T-helper 2 cell treated with Interferon-gamma antibody and Interleukin-4, amounts not matched to agents 100 ng/mL and 5 ng/mL, for 36 hours (primary cell): Measurements from ENCODE around the gene CSF2. TPM values are rescaled to one million over a fixed set of nuclear protein-coding genes. Genes with fewer than 3 reads are reported as not detected.

Source experiments
- intact Hi-C: fragments of 100-400 bp; cut with micrococcal nuclease; formaldehyde crosslinking; loops from one replicate; pipeline ENCODE4 v1.15.1; 2023
- total RNA-seq: library from RNA; stranded (reverse); gene quantifications from 2 replicates; pipeline ENCODE4 v1.2.3, GENCODE V29; 2022

Gene CSF2
- total RNA-seq, 1 donor from 2014 or later: 54.1 TPM

DNA sequence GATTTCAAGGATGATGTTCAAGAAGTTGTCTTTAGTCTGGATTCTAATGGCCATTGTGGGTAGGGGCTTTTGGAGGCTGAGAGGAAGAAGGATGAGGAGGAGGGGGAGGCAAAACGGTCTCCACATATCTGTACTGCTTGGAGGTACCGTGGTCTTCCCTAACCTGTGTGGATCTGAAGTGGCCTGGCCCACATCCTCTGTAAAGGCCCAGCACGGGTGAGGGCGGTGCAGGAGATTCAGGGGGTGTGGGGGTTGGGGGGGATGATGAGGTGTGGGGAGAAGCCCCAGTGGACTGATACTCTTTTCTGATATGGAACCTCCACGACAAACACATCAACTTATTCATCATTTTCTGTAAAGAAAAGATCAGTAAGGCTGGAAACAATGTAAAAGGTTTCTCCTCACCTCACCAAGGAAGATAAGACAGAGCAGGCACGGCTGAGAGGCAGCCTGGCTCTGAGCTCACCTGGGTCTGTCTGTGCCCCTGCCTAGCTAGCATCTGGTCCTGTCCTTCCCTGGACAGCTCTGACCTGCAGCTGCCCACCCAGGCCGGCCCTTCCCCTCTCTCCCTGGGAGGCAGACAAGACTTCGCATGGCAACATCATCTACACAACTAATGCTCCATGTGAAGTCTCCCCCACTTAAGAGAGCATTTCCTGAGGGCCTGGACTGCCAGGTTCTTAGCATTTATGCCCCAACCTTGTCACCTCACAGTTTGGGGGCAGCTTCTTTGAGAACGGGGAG, 18.7 kb upstream of the CSF2 start:
- intact Hi-C loops: no loop called here

DNA sequence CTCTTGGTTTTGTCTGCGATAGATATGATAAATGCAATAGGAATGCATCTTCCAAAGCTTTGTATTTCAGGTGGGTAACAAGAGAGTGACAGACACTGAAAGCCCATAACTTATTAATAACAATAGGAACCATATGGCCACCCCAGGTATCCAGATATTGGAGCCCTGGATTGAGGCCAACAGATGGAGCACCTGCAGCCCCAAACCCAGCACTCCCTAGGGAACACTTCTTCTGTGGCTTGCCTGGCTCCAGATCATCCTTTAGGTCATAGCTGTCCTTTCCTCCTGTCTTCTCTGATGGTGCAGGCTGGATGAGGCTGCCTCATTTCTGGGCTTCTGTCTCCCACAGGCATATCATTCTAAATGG, 18.2 kb upstream of the CSF2 start:
- intact Hi-C loops: no loop called here

DNA sequence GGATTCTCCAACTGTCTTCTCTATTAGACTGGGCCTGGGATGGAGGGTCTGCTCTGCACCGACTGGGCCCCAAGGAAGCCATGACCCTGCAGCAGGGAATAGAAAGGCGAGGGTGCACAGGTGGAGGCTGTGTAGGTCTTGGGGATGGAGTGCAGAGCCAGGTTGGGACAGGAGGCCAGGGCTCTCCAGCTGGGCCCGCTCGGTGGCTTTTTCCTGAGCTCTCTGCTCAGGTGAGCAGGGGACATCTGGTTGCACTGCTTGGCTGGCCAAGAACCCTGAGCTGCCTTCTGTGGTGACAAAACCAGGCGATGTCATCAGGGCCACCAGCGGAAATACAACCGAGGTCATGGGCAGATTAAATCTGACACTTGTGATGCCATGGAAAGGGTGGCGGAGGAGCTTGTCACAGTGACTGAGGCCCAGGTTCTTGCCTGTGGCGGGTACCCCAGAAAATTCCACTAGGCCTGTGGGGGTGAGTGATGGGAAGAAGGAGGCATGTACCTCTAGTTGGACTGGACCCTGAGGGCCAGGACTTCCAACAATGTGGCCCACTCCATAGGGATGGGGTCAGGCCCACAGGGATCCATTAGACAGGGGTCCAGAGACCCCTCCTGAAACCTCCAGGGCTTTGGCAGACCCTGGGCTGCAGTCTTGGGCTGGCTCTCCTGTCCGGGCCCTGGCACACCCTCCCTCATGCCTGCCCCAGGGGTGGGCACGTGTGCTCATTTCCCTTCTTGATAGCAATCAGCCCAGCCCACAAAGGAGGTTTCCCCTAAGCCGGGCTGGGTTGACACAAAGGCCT, 17.6 kb upstream of the CSF2 start:
- intact Hi-C loops: loop anchor here (1.0 kb wide), 2 partner anchors 36 to 421 kb away; partner anchors contain the start of gene RAPGEF6

DNA sequence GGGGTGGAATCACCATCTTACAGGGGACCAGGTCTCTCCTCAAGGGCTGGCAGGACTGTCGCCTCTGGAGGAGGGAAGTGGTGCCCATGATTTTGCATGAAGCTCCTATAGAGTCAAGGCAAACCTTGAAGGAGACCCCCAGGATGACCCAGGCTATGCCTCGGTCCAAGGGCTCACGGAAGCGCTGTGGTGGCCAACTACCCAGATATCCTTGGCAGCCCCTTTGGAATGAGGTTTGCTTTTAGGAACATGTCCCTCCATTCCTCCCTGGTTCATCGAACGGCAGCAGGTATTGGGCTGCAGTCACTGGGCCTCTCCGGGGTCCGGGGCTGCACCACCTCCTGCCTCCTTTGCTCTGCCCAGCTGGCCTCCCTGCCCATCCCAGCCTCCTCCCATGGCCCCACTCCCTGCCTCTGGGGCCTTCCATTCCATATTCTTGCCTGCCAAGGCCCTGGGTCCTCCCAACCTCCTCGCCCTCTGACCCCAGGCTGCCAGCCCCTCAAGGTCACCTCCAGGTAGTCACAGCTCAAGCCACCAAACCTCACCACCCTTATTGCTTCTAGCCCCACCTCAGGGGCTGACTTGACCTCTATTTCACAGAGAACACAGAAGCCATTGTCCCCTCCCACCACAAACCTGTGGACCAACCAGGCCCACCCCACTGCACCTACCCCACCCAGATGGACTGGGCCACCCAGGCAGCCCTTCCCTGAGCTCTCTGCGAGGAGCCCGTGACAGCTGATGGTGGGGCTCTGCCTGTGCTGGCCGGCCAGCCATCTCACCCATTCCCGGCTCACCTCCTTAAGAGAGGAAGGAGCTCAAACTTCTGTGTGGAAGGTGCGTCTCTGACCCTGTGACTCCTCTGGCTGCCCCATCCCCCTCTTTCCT, 16.7 kb upstream of the CSF2 start:
- intact Hi-C loops: loop anchor here (1.0 kb wide), 2 partner anchors 37 to 422 kb away; partner anchors contain the start of gene RAPGEF6

DNA sequence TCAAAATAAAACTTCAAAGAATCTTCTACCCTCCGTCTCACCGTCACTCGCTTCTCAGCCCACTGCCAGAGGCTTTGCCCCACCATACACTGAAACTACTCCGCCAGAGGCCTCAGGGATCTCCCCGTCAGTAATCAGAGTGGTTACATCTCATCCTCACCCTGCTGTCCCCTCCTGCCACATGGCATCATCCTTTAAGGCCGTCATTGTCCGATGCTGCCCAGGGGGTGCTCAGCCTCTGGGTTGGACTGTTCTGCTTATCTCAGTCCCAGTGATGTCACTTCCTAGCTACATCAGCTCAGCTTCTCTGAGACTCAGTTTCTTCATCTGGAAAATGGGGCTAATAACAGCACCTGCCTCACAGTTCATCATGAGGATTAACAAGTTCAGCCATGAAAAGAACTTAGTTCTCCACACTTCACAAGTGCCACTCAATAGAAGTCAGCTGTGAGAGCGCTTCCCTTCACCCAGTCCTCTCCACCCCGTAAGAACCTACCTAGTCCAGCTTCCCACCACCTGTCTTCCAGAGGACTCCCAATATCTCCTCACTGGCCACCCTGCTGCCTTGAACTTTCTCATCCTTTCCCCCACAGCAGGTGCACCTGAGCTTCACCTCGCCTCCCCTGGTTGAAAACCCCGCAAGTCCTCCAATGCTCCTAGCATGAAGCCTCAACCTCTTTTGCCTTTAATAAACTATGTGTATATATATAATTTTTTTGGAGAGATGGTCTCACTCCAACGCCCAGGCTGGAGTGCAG, 15.9 kb upstream of the CSF2 start:
- intact Hi-C loops: no loop called here

DNA sequence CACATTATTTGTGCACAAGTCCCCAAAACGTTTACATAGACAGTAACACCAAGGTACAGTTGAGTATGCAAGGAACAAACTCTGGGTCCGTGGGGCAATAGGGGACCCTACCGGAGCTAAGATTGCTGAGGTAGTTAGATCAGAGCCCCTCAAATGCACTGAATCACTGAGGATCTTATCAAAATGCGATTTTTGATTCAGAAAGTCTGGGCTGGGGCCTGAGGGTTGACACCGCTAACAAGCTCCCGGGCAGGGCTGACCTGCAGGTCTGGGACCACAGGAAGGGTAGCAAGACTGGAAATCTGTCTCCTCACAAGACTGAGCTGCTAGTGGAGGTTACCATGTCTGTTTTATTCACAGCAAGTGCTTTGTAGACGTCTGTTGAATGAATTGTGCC, 14.9 kb upstream of the CSF2 start:
- intact Hi-C loops: no loop called here

DNA sequence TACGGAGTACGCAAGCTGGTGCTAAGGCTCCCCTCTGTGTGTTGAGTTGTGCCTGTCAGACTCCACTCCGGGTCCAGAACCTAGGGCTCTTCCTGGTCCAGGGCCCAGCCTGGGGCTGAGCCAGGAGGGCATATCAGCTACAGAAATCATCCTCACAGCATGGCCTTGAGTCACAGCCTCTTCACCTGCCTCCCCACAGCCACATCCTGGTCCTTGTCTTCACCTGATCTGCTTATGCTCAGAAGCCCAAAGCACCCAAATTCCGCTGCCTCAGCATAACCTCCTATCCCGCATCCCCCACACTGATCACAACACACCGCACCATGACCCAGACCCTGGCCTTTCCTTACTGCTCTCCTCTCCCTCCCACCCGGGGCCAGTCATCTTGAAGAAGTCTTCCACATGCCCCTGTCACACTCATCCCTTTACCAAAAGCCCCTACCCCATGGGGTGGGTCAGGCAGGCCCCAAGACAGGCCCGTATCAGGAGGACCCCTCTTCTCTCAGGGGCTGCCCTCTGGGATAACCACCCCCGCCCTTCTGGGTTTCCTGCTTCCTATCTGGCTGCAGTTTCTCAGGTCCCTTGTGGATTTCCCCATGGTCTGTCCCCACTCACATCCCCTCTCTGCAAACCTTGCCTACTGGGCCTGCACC, 14.4 kb upstream of the CSF2 start:
- intact Hi-C loops: no loop called here

DNA sequence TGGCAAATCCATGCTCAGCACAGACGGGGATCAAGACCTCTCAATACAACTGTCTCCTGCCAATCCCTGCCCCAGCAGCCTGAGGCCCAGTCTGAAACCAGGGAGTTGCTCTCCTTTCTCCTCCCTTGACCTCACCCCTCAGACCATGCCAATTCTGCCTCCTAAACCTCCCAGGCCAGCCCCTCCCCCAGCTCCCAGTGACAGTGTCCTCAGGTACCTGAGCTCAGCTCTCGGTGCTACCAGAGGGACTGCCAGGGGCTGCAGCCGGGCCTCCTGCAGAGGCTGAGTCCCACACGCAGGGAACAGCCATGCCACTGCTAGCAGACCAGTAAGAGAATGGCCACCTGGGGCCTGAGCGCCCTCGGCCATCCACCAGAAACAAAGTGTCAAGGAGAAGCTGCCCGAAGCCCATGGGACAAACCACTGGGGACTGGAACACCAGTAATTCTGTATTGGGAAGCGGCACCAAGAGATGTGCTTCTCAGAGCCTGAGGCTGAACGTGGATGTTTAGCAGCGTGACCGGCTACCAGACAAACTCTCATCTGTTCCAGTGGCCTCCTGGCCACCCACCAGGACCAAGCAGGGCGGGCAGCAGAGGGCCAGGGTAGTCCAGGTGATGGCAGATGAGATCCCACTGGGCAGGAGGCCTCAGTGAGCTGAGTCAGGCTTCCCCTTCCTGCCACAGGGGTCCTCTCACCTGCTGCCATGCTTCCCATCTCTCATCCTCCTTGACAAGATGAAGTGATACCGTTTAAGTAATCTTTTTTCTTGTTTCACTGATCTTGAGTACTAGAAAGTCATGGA, 13.7 kb upstream of the CSF2 start:
- intact Hi-C loops: loop anchor here (5.0 to 10.0 kb wide), 3 partner anchors 235 to 307 kb away; partner anchors contain the start of genes FNIP1, SLC22A4 and SLC22A5

DNA sequence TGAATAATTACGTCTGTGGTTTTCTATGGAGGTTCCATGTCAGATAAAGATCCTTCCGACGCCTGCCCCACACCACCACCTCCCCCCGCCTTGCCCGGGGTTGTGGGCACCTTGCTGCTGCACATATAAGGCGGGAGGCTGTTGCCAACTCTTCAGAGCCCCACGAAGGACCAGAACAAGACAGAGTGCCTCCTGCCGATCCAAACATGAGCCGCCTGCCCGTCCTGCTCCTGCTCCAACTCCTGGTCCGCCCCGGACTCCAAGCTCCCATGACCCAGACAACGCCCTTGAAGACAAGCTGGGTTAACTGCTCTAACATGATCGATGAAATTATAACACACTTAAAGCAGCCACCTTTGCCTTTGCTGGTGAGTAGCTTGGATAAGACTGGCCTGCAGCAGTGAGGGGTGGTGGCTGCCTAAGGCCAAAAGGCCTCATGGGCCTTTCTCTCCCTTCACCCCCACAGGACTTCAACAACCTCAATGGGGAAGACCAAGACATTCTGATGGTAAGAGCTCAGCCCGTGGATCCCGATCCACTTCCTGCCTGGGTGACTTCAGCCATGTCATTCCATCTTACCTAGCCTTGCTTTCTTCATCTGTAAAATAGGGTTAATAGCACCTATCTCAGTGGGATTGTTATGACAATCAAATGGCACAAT, 13.0 kb upstream of the CSF2 start, which contains the start of gene IL3:
Gene IL3 (plus strand): TSS at position 155 of the 661 bp plus-strand sequence. CDS start 52 bp downstream, at position 207.
- intact Hi-C loops: loop anchor here (5.0 to 10.0 kb wide), 3 partner anchors 234 to 307 kb away; partner anchors contain the start of genes FNIP1, SLC22A4 and SLC22A5

DNA sequence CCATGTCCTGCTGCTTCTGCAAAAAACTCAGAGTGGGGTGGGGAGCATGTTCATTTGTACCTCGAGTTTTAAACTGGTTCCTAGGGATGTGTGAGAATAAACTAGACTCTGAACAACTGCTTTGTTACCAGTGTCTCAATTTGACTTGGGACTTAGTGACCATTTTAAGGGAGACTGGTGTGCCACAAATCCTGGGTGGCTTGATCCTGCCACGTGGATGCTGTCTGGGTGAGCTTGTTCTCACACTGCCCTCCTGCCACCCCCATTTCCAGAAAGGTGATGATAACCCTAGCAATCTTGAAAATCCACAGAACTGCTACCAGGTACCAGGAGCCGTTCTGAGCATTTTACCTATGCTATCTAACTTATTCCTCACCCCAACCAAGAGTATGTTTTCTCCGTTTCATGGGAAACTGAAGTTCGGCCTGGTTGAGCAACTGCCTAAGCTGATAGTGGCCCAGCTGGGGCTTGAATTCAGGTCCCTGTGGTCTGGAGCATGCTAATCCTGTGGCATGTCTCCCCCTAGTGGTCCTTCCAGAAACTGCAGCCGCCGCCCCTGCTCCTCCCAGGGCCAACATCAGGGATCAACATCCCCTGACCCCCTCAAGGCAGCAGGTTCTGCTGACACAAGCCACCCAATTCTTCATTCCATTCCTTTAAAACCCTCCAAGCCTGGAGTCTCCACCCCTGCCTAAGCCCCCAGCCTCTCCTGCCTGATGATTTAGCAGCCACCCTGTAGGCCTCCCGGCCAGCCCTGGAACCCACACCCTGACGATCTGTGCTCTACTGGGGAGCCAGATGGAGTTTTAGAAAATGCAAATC, 10.3 kb upstream of the CSF2 start:
- intact Hi-C loops: loop anchor here (1.0 to 10.0 kb wide), 6 partner anchors 54 to 474 kb away; partner anchors contain the start of genes FNIP1, SLC22A4 and SLC22A5

DNA sequence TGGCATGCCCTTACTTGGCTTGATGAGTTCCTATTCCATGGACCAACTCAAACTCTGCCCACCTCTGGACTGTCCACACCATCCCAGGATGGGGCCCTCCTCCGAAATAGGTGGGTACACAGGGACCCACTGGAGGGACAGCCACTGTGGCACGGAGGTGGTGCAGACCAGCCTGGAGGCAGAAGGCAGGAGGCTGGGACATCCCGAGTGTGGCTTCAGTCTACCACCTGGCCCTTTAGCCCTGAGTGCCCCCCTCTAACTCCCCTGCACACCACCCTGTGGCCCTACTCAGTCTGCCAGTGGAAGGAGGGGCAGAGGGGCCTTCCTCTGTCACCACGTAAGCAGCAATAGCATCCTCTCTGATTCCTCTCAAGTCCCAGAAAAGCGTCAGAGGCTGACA, 9.4 kb upstream of the CSF2 start:
- intact Hi-C loops: loop anchor here (2.0 to 10.0 kb wide), 4 partner anchors 231 to 323 kb away; partner anchors contain the start of genes FNIP1, SLC22A4 and SLC22A5

DNA sequence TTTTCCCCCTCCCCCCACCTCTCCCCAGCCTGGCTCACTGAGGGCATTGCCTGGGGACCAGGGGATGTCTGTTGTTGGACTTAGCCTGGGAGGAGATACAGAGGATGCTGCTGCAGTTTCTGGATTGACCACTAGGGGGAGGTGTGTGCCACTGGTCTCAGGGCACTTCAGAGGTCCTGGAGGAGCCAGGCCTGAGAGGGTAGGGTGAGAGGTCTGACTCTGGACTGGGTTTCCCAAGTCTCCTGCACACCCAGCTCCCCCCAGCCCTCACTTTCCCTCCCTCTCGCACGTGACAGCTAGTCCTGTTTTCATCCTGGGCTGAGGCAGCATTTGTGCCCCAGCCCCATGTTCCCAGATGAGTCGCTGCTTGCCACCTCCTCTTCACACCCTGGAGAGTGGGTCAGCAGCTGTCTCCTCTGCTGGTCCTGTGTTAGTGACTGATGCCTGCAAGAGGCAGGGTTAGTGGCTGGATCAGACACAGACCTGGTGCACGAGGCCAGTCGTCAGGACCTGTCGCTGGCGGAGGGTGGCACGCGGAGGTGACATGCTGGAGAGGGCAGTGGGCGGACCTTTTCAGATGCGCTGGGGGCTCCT, 8.8 kb upstream of the CSF2 start:
- intact Hi-C loops: loop anchor here (1.0 to 10.0 kb wide), 8 partner anchors 37 to 322 kb away; partner anchors contain the start of genes FNIP1, SLC22A4 and SLC22A5

DNA sequence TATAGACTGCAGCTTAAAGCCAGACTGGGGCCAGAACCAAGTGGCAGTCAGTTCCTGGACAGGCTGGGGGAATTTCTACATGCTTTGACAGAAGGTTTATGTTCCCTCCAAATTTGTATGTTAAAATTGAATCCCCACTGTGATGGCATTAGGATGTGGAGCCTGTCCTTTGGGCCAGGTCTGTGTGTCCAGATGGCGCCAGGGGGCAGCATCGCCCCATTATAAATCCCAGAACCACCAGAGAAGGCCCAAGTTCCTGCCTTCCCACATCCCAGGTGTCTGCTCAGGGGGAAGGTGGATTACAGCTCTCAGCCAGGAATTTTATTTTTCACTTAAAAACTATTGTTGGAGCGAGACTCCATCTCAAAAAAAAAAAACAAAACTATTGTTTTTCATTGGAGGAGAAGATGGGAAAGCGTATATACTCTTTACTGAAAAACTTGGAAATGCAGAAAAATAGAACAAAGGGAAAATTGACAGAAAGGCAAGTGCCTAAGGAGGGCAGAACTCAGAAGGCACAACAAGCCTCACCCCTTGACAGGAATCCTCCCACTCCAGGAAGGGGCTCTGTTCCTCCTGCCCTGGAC, 8.1 kb upstream of the CSF2 start:
- intact Hi-C loops: loop anchor here (1.0 to 10.0 kb wide), 6 partner anchors 37 to 321 kb away; partner anchors contain the start of gene SLC22A4

DNA sequence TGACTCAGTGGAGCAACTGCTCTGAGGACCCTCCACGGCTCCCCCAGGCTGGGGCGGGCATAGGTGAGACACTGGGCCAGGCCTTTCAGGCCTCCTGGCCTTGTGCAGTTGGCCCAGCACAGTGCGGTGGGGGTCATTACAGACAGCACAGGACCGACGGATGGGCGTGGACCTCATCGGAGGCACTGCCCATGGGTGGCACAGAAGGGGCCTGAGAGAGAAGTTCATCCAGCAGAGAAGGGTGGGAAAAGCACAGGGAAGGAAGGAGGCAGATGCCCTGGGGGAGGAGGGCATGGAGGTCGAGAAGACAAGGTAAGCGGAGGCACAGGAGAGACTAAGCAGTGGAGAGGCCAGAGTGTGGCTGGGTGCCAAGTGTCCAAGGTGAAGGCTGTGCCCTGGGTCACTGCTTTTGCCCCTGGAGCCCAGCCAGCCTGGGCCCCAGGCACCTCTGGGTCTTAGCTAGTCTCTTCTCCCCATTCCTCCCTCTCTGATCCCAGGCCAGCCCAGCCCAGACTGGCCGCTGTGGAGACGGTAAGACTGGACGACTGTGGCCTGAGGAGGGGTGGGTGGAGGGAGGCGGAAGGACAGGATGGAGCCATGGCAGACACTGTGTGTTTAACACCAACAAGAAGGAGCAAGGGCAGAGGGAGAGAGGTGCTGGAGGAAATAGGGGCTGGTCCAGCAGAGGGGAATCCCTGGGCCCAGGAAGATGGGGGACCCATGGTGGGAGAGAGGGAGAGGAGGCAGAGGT, 7.5 kb upstream of the CSF2 start:
- intact Hi-C loops: loop anchor here (1.0 to 10.0 kb wide), 6 partner anchors 36 to 321 kb away; partner anchors contain the start of gene SLC22A4

DNA sequence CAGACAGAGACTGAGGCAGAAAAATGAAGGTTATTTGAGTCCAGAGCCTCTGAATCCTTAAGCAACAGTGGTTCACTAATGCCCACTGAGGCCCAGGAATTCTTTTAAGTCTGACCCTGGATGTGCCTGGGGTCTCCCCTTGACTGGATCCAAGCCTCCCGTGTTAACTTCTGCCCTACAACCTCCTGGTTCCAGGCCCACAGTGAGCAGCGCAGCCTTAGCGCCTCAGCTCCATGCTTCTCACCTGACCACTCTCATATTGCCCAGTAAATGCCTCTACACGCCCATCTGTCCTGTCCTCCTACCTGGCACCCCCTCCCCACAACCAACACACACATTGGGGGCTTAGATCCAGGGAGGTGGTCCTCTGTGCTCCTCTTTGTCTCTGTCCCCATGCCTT, 6.7 kb upstream of the CSF2 start:
- intact Hi-C loops: loop anchor here (5.0 to 10.0 kb wide), 3 partner anchors 35 to 228 kb away; partner anchors contain the start of gene SLC22A4
